ENCODE measurements around the gene GAGE10. TPM values are rescaled to one million over a fixed set of nuclear protein-coding genes. Genes with fewer than 3 reads are reported as not detected.
"Not testable (repeated sequence)": the region's sequence is repeated elsewhere in the genome, so short reads cannot be mapped to it uniquely, and the experiment has no call there.

GAGE10 gene
- total and polyA plus RNA-seq, 2 experiments from 2014 or later: not detected

- H3K4me1 ChIP-seq (ENCODE audit: insufficient read depth); H3K4me2 ChIP-seq; H2AFZ ChIP-seq; DNase-seq (ENCODE audit: low spot score); H3K4me1 Mint-ChIP-seq; ATAC-seq; H3K36me3 Mint-ChIP-seq (ENCODE audit: low read depth); H3K79me2 ChIP-seq (replicated peaks; ENCODE audit: insufficient read depth); H3K4me3 Mint-ChIP-seq; H3K27me3 ChIP-seq (ENCODE audit: insufficient read depth); H3K27ac Mint-ChIP-seq; H3K9me2 ChIP-seq (ENCODE audit: insufficient read depth); H3K9me3 Mint-ChIP-seq; H3K27ac ChIP-seq (ENCODE audit: low read depth); H3K27me3 Mint-ChIP-seq (ENCODE audit: insufficient read depth, low read depth, poor library complexity); H3K36me3 ChIP-seq (ENCODE audit: insufficient read depth); H4K20me1 ChIP-seq (replicated peaks; ENCODE audit: insufficient read depth); H3F3A ChIP-seq (replicated peaks; ENCODE audit: low read depth); H3K4me3 ChIP-seq: not testable (repeated sequence)
These were observed 18.8 kb downstream of the GAGE10 start for GRCh38 chrX:49322266-49322665.

GRCh38 chrX:49323735-49324134, 20.3 kb downstream of the GAGE10 start:
- not testable (repeated sequence) for H3K27ac Mint-ChIP-seq; H3K27me3 Mint-ChIP-seq (ENCODE audit: insufficient read depth, low read depth, poor library complexity)

GRCh38 chrX:49330421-49330820, 27.0 kb downstream of the GAGE10 start:
- ATAC-seq; H3K27ac ChIP-seq (ENCODE audit: low read depth); H3K4me1 Mint-ChIP-seq; H3K4me3 ChIP-seq; H3K4me1 ChIP-seq (ENCODE audit: insufficient read depth); H3K27me3 Mint-ChIP-seq (ENCODE audit: insufficient read depth, low read depth, poor library complexity); H3K4me2 ChIP-seq; H3K79me2 ChIP-seq (replicated peaks; ENCODE audit: insufficient read depth); H3K27ac Mint-ChIP-seq; H3F3A ChIP-seq (replicated peaks; ENCODE audit: low read depth); DNase-seq (ENCODE audit: low spot score); H2AFZ ChIP-seq; H3K36me3 ChIP-seq (ENCODE audit: insufficient read depth); H3K36me3 Mint-ChIP-seq (ENCODE audit: low read depth); H3K4me3 Mint-ChIP-seq; H4K20me1 ChIP-seq (replicated peaks; ENCODE audit: insufficient read depth); H3K27me3 ChIP-seq (ENCODE audit: insufficient read depth); H3K9me3 Mint-ChIP-seq; H3K9me2 ChIP-seq (ENCODE audit: insufficient read depth): not testable (repeated sequence)

More at GRCh38 chrX:49323735-49324134, 20.3 kb downstream of the GAGE10 start:
- H3F3A ChIP-seq (replicated peaks; ENCODE audit: low read depth); H3K4me1 Mint-ChIP-seq; H3K9me2 ChIP-seq (ENCODE audit: insufficient read depth); H3K4me3 ChIP-seq; H3K4me3 Mint-ChIP-seq; H3K4me1 ChIP-seq (ENCODE audit: insufficient read depth); H3K27ac ChIP-seq (ENCODE audit: low read depth); H3K27me3 ChIP-seq (ENCODE audit: insufficient read depth); H3K36me3 Mint-ChIP-seq (ENCODE audit: low read depth); ATAC-seq; H2AFZ ChIP-seq; H3K4me2 ChIP-seq; DNase-seq (ENCODE audit: low spot score); H4K20me1 ChIP-seq (replicated peaks; ENCODE audit: insufficient read depth); H3K79me2 ChIP-seq (replicated peaks; ENCODE audit: insufficient read depth); H3K36me3 ChIP-seq (ENCODE audit: insufficient read depth); H3K9me3 Mint-ChIP-seq: not testable (repeated sequence)

GRCh38 chrX:49331282-49331681, 27.8 kb downstream of the GAGE10 start, which contains the start of gene GAGE13:
TSS of gene GAGE13 (plus strand) at chrX:49331582. CDS start at chrX:49332738, 1,156 bp downstream.
- not testable (repeated sequence) for H3K9me2 ChIP-seq (ENCODE audit: insufficient read depth); H3K27ac ChIP-seq (ENCODE audit: low read depth); H2AFZ ChIP-seq; H3K79me2 ChIP-seq (replicated peaks; ENCODE audit: insufficient read depth); H3K4me3 Mint-ChIP-seq; H3K27ac Mint-ChIP-seq; H3K4me2 ChIP-seq; ATAC-seq; H3K4me1 Mint-ChIP-seq; H3K27me3 ChIP-seq (ENCODE audit: insufficient read depth); H3F3A ChIP-seq (replicated peaks; ENCODE audit: low read depth); H3K4me1 ChIP-seq (ENCODE audit: insufficient read depth); H3K27me3 Mint-ChIP-seq (ENCODE audit: insufficient read depth, low read depth, poor library complexity); H4K20me1 ChIP-seq (replicated peaks; ENCODE audit: insufficient read depth); H3K36me3 Mint-ChIP-seq (ENCODE audit: low read depth); DNase-seq (ENCODE audit: low spot score); H3K4me3 ChIP-seq; H3K36me3 ChIP-seq (ENCODE audit: insufficient read depth); H3K9me3 Mint-ChIP-seq

- H3K4me1 ChIP-seq (ENCODE audit: insufficient read depth); H3K27ac Mint-ChIP-seq; H3F3A ChIP-seq (replicated peaks; ENCODE audit: low read depth); H3K36me3 Mint-ChIP-seq (ENCODE audit: low read depth); H3K27ac ChIP-seq (ENCODE audit: low read depth); H3K27me3 Mint-ChIP-seq (ENCODE audit: insufficient read depth, low read depth, poor library complexity); H3K36me3 ChIP-seq (ENCODE audit: insufficient read depth); H2AFZ ChIP-seq; H3K4me1 Mint-ChIP-seq; H3K9me3 Mint-ChIP-seq; H3K4me3 ChIP-seq; H3K4me2 ChIP-seq; DNase-seq (ENCODE audit: low spot score); ATAC-seq; H3K27me3 ChIP-seq (ENCODE audit: insufficient read depth); H3K9me2 ChIP-seq (ENCODE audit: insufficient read depth); H3K4me3 Mint-ChIP-seq; H4K20me1 ChIP-seq (replicated peaks; ENCODE audit: insufficient read depth); H3K79me2 ChIP-seq (replicated peaks; ENCODE audit: insufficient read depth): not testable (repeated sequence)
These were observed 28.4 kb downstream of the GAGE10 start for GRCh38 chrX:49331841-49332240.

GRCh38 chrX:49341449-49341848, 38.0 kb downstream of the GAGE10 start:
- ATAC-seq; DNase-seq (ENCODE audit: low spot score); H3K36me3 Mint-ChIP-seq (ENCODE audit: low read depth); H3K36me3 ChIP-seq (ENCODE audit: insufficient read depth); H3K4me1 ChIP-seq (ENCODE audit: insufficient read depth); H3K4me3 Mint-ChIP-seq; H3K27ac ChIP-seq (ENCODE audit: low read depth); H3K79me2 ChIP-seq (replicated peaks; ENCODE audit: insufficient read depth); H3F3A ChIP-seq (replicated peaks; ENCODE audit: low read depth); H3K4me1 Mint-ChIP-seq; H3K27ac Mint-ChIP-seq; H3K27me3 ChIP-seq (ENCODE audit: insufficient read depth); H3K27me3 Mint-ChIP-seq (ENCODE audit: insufficient read depth, low read depth, poor library complexity); H2AFZ ChIP-seq; H4K20me1 ChIP-seq (replicated peaks; ENCODE audit: insufficient read depth); H3K4me2 ChIP-seq; H3K9me3 Mint-ChIP-seq; H3K4me3 ChIP-seq; H3K9me2 ChIP-seq (ENCODE audit: insufficient read depth): not testable (repeated sequence)

DNA sequence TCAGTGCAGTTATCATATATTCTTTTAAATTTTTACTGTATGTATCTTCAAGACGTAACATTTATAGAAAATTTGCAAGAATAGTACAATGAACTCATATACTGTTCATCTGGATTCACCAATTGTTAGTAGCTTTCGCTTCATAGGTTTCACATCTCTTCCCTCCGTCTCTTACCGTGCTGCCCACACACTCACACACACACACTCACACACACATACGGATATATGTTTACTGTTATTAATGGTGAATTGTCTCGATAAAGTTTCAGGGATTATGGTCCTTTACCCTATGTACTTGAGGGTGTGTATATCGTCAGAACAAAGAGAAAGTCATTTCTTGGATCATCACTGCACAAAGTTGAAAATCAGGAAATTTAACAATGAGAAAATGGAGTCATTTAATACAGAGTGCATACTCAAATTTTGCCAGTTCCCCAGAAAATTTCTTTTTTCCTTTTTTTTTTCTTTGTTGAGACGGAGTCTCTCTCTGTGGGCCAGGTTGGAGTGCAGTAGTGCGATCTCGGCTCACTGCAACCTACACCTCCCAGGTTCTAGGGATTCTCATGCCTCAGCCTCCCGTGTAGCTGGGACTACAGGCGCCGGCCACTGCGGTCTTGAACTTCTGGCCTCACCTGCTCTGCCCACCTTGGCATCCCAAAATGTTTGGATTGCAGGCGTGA, 41.2 kb downstream of the GAGE10 start:
- H3K9me3 Mint-ChIP-seq; H3K79me2 ChIP-seq (replicated peaks; ENCODE audit: insufficient read depth): not testable (repeated sequence)

More for the DNA sequence above, 41.2 kb downstream of the GAGE10 start:
- H3K4me2 ChIP-seq; H3K27ac Mint-ChIP-seq; H3K27ac ChIP-seq (ENCODE audit: low read depth); H3K27me3 ChIP-seq (ENCODE audit: insufficient read depth); H2AFZ ChIP-seq; H4K20me1 ChIP-seq (replicated peaks; ENCODE audit: insufficient read depth); H3F3A ChIP-seq (replicated peaks; ENCODE audit: low read depth); H3K9me2 ChIP-seq (ENCODE audit: insufficient read depth); H3K4me3 ChIP-seq; H3K36me3 ChIP-seq (ENCODE audit: insufficient read depth); H3K36me3 Mint-ChIP-seq (ENCODE audit: low read depth); H3K4me1 Mint-ChIP-seq; H3K4me3 Mint-ChIP-seq; H3K4me1 ChIP-seq (ENCODE audit: insufficient read depth); DNase-seq (ENCODE audit: low spot score); ATAC-seq; H3K27me3 Mint-ChIP-seq (ENCODE audit: insufficient read depth, low read depth, poor library complexity): not testable (repeated sequence)

Data from GM23338 (cell line).